ENCODE measurements around the gene CRHR1.

DNA sequence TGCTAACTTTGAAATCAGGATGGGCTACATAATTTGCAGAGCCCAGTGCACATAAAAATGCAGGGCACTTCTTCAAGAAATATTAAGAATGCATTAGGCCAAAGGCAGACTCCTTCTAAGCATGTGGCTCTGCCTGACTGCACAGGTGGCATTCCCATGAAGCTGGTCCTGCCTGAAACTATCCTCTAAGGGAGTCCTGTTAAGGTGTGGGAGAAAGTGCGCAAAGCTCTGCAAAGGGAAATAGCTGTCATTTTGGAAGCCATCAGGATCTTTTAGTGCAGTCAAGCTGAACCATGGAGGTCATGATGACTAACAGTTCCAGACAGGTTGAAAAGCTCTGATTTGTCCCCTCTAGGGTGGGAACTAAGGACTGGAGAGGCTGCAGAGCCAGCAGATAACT lies 41.9 kb upstream of the CRHR1 start:
- no peak for TF ChIP-seq EZH2 (IDR thresholded peaks at IDR 0.05; ENCODE audit: borderline replicate concordance, low read depth, low read length, severe bottlenecking)
- TF ChIP-seq, protein P1, sequence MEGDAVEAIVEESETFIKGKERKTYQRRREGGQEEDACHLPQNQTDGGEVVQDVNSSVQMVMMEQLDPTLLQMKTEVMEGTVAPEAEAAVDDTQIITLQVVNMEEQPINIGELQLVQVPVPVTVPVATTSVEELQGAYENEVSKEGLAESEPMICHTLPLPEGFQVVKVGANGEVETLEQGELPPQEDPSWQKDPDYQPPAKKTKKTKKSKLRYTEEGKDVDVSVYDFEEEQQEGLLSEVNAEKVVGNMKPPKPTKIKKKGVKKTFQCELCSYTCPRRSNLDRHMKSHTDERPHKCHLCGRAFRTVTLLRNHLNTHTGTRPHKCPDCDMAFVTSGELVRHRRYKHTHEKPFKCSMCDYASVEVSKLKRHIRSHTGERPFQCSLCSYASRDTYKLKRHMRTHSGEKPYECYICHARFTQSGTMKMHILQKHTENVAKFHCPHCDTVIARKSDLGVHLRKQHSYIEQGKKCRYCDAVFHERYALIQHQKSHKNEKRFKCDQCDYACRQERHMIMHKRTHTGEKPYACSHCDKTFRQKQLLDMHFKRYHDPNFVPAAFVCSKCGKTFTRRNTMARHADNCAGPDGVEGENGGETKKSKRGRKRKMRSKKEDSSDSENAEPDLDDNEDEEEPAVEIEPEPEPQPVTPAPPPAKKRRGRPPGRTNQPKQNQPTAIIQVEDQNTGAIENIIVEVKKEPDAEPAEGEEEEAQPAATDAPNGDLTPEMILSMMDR (IDR thresholded peaks at IDR 0.05; ENCODE audit: borderline replicate concordance, extremely low read depth, low read length, poor library complexity, severe bottlenecking): no peak
